Adrenal gland (tissue), 12 donors: ENCODE results near the gene PRRT4. TPM values are rescaled to one million over a fixed set of nuclear protein-coding genes. Genes with fewer than 3 reads are reported as not detected.

Experiments
- DNase-seq, 7 donors: peaks; one replicate each; pipeline ENCODE4 v3.0.0-alpha.2; 2019 to 2020
- H3K27ac ChIP-seq, 5 donors: fragments of 200-600 bp; sonication (generic) in 4 of 5; 1 replicate in 3 of 5; 2 replicates in 2 of 5; pipeline versions ENCODE4 v1.5.1 to v1.8.0; 2016 to 2020; ENCODE audit warnings: mild to moderate bottlenecking in 1 of 5
- H3K27me3 ChIP-seq: fragments of 200-600 bp; 2 replicates; pipeline ENCODE4 v1.8.0; 2021
- H3K36me3 ChIP-seq, 2 donors: fragments of 200-600 bp; replicated peaks in 1 of 2; 1 replicate in 1 of 2; 2 replicates in 1 of 2; pipeline versions ENCODE4 v1.5.1 to v1.8.0; 2018 to 2022
- H3K4me1 ChIP-seq, 2 donors: fragments of 200-600 bp; replicated peaks in 1 of 2; 1 replicate in 1 of 2; 2 replicates in 1 of 2; pipeline versions ENCODE4 v1.5.1 to v1.8.0; 2018 to 2021
- H3K4me3 ChIP-seq, 4 donors: fragments of 200-600 bp; sonication (generic) in 3 of 4; one replicate each; pipeline ENCODE4 v1.5.1; 2016 to 2018
- H3K9me3 ChIP-seq, 3 donors: fragments of 200-600 bp; sonication (generic) in 1 of 3; replicated peaks in 1 of 3; 1 replicate in 2 of 3; 2 replicates in 1 of 3; pipeline versions ENCODE4 v1.5.1 to v1.8.0; 2016 to 2021
- CTCF ChIP-seq, 6 experiments: fragments of 450-650 bp in 4 of 6; fragments of 200-600 bp in 2 of 6; sonication (generic) in 1 of 6; IDR thresholded peaks; 1 replicate in 5 of 6; 2 replicates in 1 of 6; pipeline versions ENCODE4 v1.5.1 to v1.8.0; 2016 to 2021; ENCODE audit warnings: antibody characterized with exemption in 6 of 6, mild to moderate bottlenecking in 2 of 6, moderate library complexity in 1 of 6
- POLR2A ChIP-seq, 2 donors: fragments of 450-650 bp; IDR thresholded peaks; one replicate each; pipeline ENCODE4 v1.6.1; 2017; ENCODE audit warnings: antibody characterized with exemption in 2 of 2, mild to moderate bottlenecking in 2 of 2, moderate library complexity in 1 of 2
- WGBS, 4 donors: extraction: QIAGEN DNeasy Blood & Tissue Kit in 2 of 4; methylation state at CpG; one replicate each; pipeline versions ENCODE4 v1.1.5 to v1.1.7; 2013 to 2017; 5-methylcytosine and 5-hydroxymethylcytosine counted together
- intact Hi-C, 2 donors: fragments of 100-400 bp; cut with DNase I; formaldehyde crosslinking; loops; one replicate each; pipeline versions ENCODE4 v1.14.1 to v1.15.0; 2022 to 2023
- polyA plus RNA-seq, 3 donors: library from polyadenylated mRNA; stranded (reverse); fragments of 200-250 nt in 2 of 3; fragments of 350-450 nt in 1 of 3; fragmentation: Illumina TruSeq in 1 of 3; extraction: RNeasy Lipid Tissue Mini Kit (QIAGEN cat#74804) in 1 of 3; gene quantifications; one replicate each; pipeline ENCODE4 v1.2.3, GENCODE V29; 2013 to 2014
- total RNA-seq, 9 donors: library from RNA; depleted of rRNA in 4 of 9; stranded (reverse); fragments of >200 nt in 4 of 9; fragments of 120-200 nt in 1 of 9; fragmentation: NEBNext Ultra II Directional in 1 of 9; extraction: Animal tissue kit (Norgen Biotek cat#: 25700) in 1 of 9; gene quantifications; one replicate each; pipeline versions ENCODE4 v1.1.0 to v1.2.4, GENCODE V29; 2013 to 2023
- donor health status: healthy with polysubstance abuse.
- donor health status: Bipolar disorder and iron deficiency.
- donor health status: DM: yes; HTN: yes; CAD: no.
- donor health status: DM: no; HTN: no; CAD: no.
- donor health status: DM: no; HTN: no; CAD: no.
- donor health status: DM: yes; HTN: yes; CAD: no.

The PRRT4 gene
- total and polyA plus RNA-seq, 12 donors: 0.23 to 7.7 (median 1.1) TPM; not detected in 1

GRCh38 chr7:128363261-128363721, 1.8 kb upstream of the PRRT4 start:
- no peaks in the 10 kb centered on the region for H3K9me3 ChIP-seq
- no peak overlapping the region for H3K4me3 ChIP-seq
- H3K27me3 ChIP-seq: peaks cover 14% of the 10 kb centered on the region
- no peak overlapping the region for H3K27ac ChIP-seq
- intact Hi-C loops: no loop called here
- no peaks in the 10 kb centered on the region for H3K36me3 ChIP-seq
- DNase-seq: no peak
- 73 to 86% (median 77%) methylated on average over 5 to 6 of the region's 6 CpGs for WGBS, 4 donors
- TF ChIP-seq POLR2A (IDR thresholded peaks at IDR 0.05) (no peak), CTCF (IDR thresholded peaks at IDR 0.05) (no peak)
- H3K4me1 ChIP-seq: peaks cover 4 to 7% of the 10 kb centered on the region in 2 donors

GRCh38 chr7:128362670-128363069, 1.2 kb upstream of the PRRT4 start:
- 75 to 83% (median 81%) methylated on average over 4 of the region's 4 CpGs for WGBS, 4 donors
- intact Hi-C loops: no loop called here
- TF ChIP-seq CTCF (IDR thresholded peaks at IDR 0.05): no peak
- no peak for TF ChIP-seq POLR2A (IDR thresholded peaks at IDR 0.05)

GRCh38 chr7:128360359-128360678, 1.2 kb downstream of the PRRT4 start:
- Histone ChIP-seq H3K9me3 (no peaks in the 10 kb centered on the region), H3K27ac (no peak overlapping the region), H3K4me1 (peaks cover 4 to 7% of the 10 kb centered on the region in 2 donors), H3K4me3 (peak overlapping the region in 1 of 4 donors; percentile 76), H3K27me3 (peaks cover 14% of the 10 kb centered on the region), H3K36me3 (no peaks in the 10 kb centered on the region)
- WGBS, 4 donors: 32 to 63% (median 37%) methylated on average over 4 to 9 of the region's 9 CpGs
- TF ChIP-seq POLR2A (IDR thresholded peaks at IDR 0.05) (no peak), CTCF (IDR thresholded peaks at IDR 0.05) (no peak)
- intact Hi-C loops: no loop called here
- DNase-seq: peak in 1 of 7 donors; percentile 48

More at GRCh38 chr7:128362670-128363069, 1.2 kb upstream of the PRRT4 start:
- H3K36me3 ChIP-seq: no peaks in the 10 kb centered on the region
- H3K4me1 ChIP-seq: peaks cover 4 to 7% of the 10 kb centered on the region in 2 donors
- no peak for DNase-seq
- no peak overlapping the region for H3K27ac ChIP-seq
- no peaks in the 10 kb centered on the region for H3K9me3 ChIP-seq
- H3K27me3 ChIP-seq: peaks cover 14% of the 10 kb centered on the region
- H3K4me3 ChIP-seq: no peak overlapping the region

- Histone ChIP-seq H3K4me1 (peaks cover 4 to 7% of the 10 kb centered on the region in 2 donors), H3K27me3 (peaks cover 14% of the 10 kb centered on the region), H3K27ac (no peak overlapping the region), H3K9me3 (no peaks in the 10 kb centered on the region), H3K4me3 (no peak overlapping the region), H3K36me3 (no peaks in the 10 kb centered on the region)
- no peak for TF ChIP-seq POLR2A (IDR thresholded peaks at IDR 0.05)
- TF ChIP-seq CTCF (IDR thresholded peaks at IDR 0.05): no peak
- DNase-seq: no peak
- intact Hi-C loops: no loop called here
- WGBS, 4 donors: 84 to 100% (median 93%) methylated on average over 1 to 4 of the region's 4 CpGs
These were observed 1.6 kb downstream of the PRRT4 start for GRCh38 chr7:128359939-128360338.
